GM13976 (cell line): Measurements from ENCODE around the gene OR11H7.

Experiments used
- DNase-seq: peaks from one replicate; pipeline ENCODE4 v3.0.0; 2012; ENCODE audit warnings: low spot score
- in situ Hi-C: fragments of 300-500 bp; cut with MboI; formaldehyde crosslinking; loops from one replicate; pipeline ENCODE4 v1.12.0; 2022; ENCODE audit warnings: low sequenced_read_pairs, mixed read lengths, inconsistent platforms; ENCODE audit not compliant: unreplicated experiment
- TF ChIP-seq, protein P1 (sequence below): IDR thresholded peaks from 2 replicates; pipeline ENCODE4 v1.5.1; 2012; ENCODE audit warnings: borderline replicate concordance, mild to moderate bottlenecking; ENCODE audit not compliant: insufficient read depth; ENCODE audit errors: extremely low read depth, missing control alignments, control extremely low read depth

Gene OR11H7

DNA sequence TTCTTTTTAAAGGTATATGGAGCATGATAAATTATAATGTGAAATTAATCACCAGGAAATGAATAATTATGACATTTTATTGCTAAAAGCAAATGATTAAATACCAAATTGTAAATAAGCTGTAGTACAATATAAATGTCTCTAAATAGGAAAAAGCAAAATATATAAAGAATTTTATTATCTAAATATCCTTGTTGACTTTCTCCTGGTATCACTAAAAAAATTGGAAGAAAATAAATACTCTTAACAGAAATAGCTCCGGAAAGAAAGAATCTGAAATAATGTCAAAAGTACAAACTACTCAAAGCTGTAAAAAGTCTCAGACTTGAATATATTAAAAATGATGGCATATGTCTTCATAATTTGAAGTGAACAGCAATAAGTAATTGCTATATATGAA is at the start of gene OR11H7:
TSS of gene OR11H7 (plus strand) at position 301 of the 400 bp plus-strand sequence.
- in situ Hi-C loops, result no loop called here
- DNase-seq, result no peak
- TF ChIP-seq, protein P1, sequence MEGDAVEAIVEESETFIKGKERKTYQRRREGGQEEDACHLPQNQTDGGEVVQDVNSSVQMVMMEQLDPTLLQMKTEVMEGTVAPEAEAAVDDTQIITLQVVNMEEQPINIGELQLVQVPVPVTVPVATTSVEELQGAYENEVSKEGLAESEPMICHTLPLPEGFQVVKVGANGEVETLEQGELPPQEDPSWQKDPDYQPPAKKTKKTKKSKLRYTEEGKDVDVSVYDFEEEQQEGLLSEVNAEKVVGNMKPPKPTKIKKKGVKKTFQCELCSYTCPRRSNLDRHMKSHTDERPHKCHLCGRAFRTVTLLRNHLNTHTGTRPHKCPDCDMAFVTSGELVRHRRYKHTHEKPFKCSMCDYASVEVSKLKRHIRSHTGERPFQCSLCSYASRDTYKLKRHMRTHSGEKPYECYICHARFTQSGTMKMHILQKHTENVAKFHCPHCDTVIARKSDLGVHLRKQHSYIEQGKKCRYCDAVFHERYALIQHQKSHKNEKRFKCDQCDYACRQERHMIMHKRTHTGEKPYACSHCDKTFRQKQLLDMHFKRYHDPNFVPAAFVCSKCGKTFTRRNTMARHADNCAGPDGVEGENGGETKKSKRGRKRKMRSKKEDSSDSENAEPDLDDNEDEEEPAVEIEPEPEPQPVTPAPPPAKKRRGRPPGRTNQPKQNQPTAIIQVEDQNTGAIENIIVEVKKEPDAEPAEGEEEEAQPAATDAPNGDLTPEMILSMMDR, result no peak

DNA sequence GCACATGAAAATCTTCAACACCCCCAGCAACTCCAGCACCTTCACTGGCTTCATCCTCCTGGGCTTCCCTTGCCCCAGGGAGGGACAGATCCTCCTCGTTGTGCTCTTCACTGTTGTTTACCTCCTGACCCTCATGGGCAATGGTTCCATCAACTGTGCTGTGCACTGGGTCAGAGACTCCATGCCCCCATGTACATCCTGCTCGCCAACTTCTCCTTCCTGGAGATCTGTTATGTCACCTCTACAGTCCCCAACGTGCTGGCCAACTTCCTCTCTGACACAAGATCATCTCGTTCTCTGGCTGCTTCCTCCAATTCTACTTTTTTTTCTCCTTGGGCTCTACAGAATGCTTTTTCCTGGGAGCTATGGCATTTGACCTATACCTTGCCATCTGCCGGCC is 49.6 kb upstream of the OR11H7 start:
- no peak for DNase-seq
- in situ Hi-C loops, result no loop called here
- TF ChIP-seq, protein P1, result no peak

DNA sequence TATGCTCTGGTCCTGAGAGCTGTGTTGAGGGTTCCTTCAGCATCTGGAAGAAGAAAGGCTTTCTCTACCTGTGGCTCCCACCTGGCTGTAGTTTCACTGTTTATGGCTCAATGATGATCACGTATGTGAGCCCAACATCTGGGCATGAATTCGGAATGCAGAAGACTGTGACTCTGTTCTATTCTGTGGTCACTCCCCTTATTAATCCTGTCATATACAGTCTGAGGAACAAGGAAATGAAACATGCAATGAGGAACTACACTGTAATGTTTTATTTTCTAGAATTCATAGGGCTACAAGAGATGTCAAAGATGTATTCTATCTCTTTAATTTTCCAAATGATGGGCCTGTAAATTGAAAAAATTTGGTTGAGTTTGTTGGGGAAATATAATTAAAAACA is 48.9 kb upstream of the OR11H7 start:
- no peak for DNase-seq
- TF ChIP-seq, protein P1, result no peak

DNA sequence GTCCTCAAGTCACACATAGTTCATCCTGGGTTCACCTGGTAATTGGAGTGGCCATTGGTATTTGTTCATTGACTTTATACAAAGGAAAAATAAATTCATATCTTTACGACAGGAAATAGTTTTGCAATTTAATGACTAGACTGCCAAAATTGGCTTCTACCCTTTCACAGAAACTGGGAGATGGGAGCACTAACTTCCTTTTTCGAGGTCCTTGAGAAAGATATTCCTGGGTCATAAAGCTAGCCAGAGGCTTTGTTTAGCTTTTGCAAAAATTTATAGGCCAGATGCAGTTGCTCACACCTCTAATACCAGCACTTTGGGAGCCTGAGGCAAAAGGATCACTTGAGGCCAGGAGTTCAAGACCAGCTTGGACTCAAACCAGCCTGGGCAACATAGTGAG is 48.3 kb upstream of the OR11H7 start:
- in situ Hi-C loops, result no loop called here

More for the DNA sequence above, 48.9 kb upstream of the OR11H7 start:
- in situ Hi-C loops, result no loop called here

DNA sequence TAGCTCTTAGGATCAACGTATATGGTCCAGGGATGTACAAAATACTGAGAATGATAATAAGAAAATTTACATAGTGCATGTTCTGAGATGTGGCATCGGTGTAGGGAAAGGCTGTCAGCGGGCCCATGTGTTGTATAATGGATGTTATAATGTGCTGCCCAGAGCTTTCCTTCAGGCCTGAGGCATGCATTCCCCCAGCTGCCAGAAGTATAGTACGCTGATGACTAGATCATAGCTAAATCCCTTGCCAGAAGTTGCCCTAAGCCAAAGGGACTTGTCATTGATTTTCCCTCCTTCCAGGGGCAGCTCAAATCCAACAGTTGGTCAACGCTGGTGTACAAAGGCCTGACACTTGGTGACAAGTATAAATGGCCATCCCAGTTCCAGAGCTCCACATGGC is 44.6 kb upstream of the OR11H7 start:
- in situ Hi-C loops, result no loop called here
- TF ChIP-seq, protein P1, result no peak
- DNase-seq, result no peak

More for the DNA sequence above, 48.3 kb upstream of the OR11H7 start:
- TF ChIP-seq, protein P1, result no peak
- DNase-seq, result no peak

DNA sequence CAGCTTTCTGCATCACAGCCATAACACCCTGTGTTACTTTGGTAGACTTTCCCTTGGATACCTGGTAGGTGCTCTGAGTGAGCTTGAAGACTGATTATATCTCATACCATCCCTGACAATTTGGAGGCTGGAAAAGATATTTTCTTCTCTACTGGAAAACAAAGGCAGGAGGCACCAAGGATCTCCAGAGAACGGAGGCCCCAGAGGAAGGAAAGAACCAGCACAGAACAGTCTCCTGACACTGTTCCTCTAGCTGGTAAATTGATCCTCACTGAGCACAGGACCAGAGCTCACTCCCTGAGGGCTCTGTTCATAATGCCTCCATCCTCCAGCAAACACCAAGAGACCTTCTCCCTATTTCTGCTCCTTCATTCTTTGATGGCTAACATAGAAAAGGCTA is 38.2 kb upstream of the OR11H7 start, which contains the start of gene OR11G2:
TSS of gene OR11G2 (plus strand) at position 301 of the 400 bp plus-strand sequence. CDS start 6,542 bp downstream, outside the sequence.
- in situ Hi-C loops, result no loop called here
- no peak for DNase-seq
- TF ChIP-seq, protein P1, result no peak
